Stimulated activated naive CD8-positive, alpha-beta T cell treated with anti-CD3 and anti-CD28 coated beads, Interleukin-15, Interleukin-2, amounts not matched to agents 100 ng/mL and 50 ng/mL, for 24 hours (primary cell): ENCODE data around the gene HS6ST3.

Experiments used
- H3K27ac Mint-ChIP-seq: one replicate; pipeline ENCODE4 v1.8.0; 2021; ENCODE audit warnings: mild to moderate bottlenecking, mixed read lengths
- H3K27me3 Mint-ChIP-seq: one replicate; pipeline ENCODE4 v1.8.0; 2021; ENCODE audit warnings: mixed read lengths
- H3K36me3 Mint-ChIP-seq: one replicate; pipeline ENCODE4 v1.8.0; 2021; ENCODE audit warnings: low read depth, mixed read lengths
- H3K4me1 Mint-ChIP-seq: one replicate; pipeline ENCODE4 v1.8.0; 2021; ENCODE audit warnings: low read depth, mixed read lengths
- H3K4me3 Mint-ChIP-seq: one replicate; pipeline ENCODE4 v1.8.0; 2021; ENCODE audit warnings: mild to moderate bottlenecking, mixed read lengths
- H3K9me3 Mint-ChIP-seq: one replicate; pipeline ENCODE4 v1.8.0; 2021; ENCODE audit warnings: mixed read lengths

Gene HS6ST3

GRCh38 chr13:96824140-96824539 is 734.2 kb downstream of the HS6ST3 start:
- no peaks in the 10 kb centered on the region for H3K4me1 Mint-ChIP-seq
- H3K4me3 Mint-ChIP-seq, result no peak overlapping the region
- no peaks in the 10 kb centered on the region for H3K27me3 Mint-ChIP-seq
- no peaks in the 10 kb centered on the region for H3K36me3 Mint-ChIP-seq
- H3K27ac Mint-ChIP-seq, result no peak overlapping the region
- H3K9me3 Mint-ChIP-seq, result no peaks in the 10 kb centered on the region

- H3K27me3 Mint-ChIP-seq, result no peaks in the 10 kb centered on the region
- no peaks in the 10 kb centered on the region for H3K9me3 Mint-ChIP-seq
- H3K4me1 Mint-ChIP-seq, result no peaks in the 10 kb centered on the region
- H3K4me3 Mint-ChIP-seq, result no peak overlapping the region
- H3K27ac Mint-ChIP-seq, result no peak overlapping the region
- no peaks in the 10 kb centered on the region for H3K36me3 Mint-ChIP-seq
Measured at GRCh38 chr13:96825653-96826052, 735.7 kb downstream of the HS6ST3 start.

GRCh38 chr13:96834626-96835025 is 744.7 kb downstream of the HS6ST3 start:
- H3K9me3 Mint-ChIP-seq, result peaks cover 6% of the 10 kb centered on the region
- no peak overlapping the region for H3K4me3 Mint-ChIP-seq
- no peaks in the 10 kb centered on the region for H3K27me3 Mint-ChIP-seq
- H3K4me1 Mint-ChIP-seq, result no peaks in the 10 kb centered on the region
- no peaks in the 10 kb centered on the region for H3K36me3 Mint-ChIP-seq
- no peak overlapping the region for H3K27ac Mint-ChIP-seq

GRCh38 chr13:96835546-96835945 is 745.6 kb downstream of the HS6ST3 start:
- Mint-ChIP-seq H3K4me3 (no peak overlapping the region), H3K27ac (no peak overlapping the region), H3K9me3 (peaks cover 6% of the 10 kb centered on the region), H3K27me3 (no peaks in the 10 kb centered on the region), H3K36me3 (no peaks in the 10 kb centered on the region), H3K4me1 (no peaks in the 10 kb centered on the region)

- Mint-ChIP-seq H3K9me3 (peaks cover 6% of the 10 kb centered on the region), H3K27ac (no peak overlapping the region), H3K27me3 (no peaks in the 10 kb centered on the region), H3K36me3 (no peaks in the 10 kb centered on the region), H3K4me3 (no peak overlapping the region), H3K4me1 (no peaks in the 10 kb centered on the region)
Measured at GRCh38 chr13:96836733-96837132, 746.8 kb downstream of the HS6ST3 start.

- H3K4me3 Mint-ChIP-seq, result no peak overlapping the region
- no peaks in the 10 kb centered on the region for H3K27me3 Mint-ChIP-seq
- H3K36me3 Mint-ChIP-seq, result no peaks in the 10 kb centered on the region
- H3K27ac Mint-ChIP-seq, result no peak overlapping the region
- peaks cover 6% of the 10 kb centered on the region for H3K9me3 Mint-ChIP-seq
- no peaks in the 10 kb centered on the region for H3K4me1 Mint-ChIP-seq
Measured at GRCh38 chr13:96837809-96838208, 747.9 kb downstream of the HS6ST3 start.

- Mint-ChIP-seq H3K27ac (no peak overlapping the region), H3K4me1 (no peaks in the 10 kb centered on the region), H3K27me3 (no peaks in the 10 kb centered on the region), H3K36me3 (no peaks in the 10 kb centered on the region), H3K9me3 (peaks cover 3% of the 10 kb centered on the region), H3K4me3 (no peak overlapping the region)
Measured at GRCh38 chr13:96844195-96844594, 754.3 kb downstream of the HS6ST3 start.

GRCh38 chr13:96844616-96845015 is 754.7 kb downstream of the HS6ST3 start:
- H3K9me3 Mint-ChIP-seq, result peaks cover 3% of the 10 kb centered on the region
- no peaks in the 10 kb centered on the region for H3K36me3 Mint-ChIP-seq
- H3K4me1 Mint-ChIP-seq, result no peaks in the 10 kb centered on the region
- no peak overlapping the region for H3K4me3 Mint-ChIP-seq
- H3K27me3 Mint-ChIP-seq, result no peaks in the 10 kb centered on the region
- H3K27ac Mint-ChIP-seq, result no peak overlapping the region

- H3K27ac Mint-ChIP-seq, result no peak overlapping the region
- H3K4me1 Mint-ChIP-seq, result no peaks in the 10 kb centered on the region
- H3K9me3 Mint-ChIP-seq, result peaks cover 3% of the 10 kb centered on the region
- no peak overlapping the region for H3K4me3 Mint-ChIP-seq
- no peaks in the 10 kb centered on the region for H3K27me3 Mint-ChIP-seq
- H3K36me3 Mint-ChIP-seq, result no peaks in the 10 kb centered on the region
Measured at GRCh38 chr13:96848286-96848685, 758.4 kb downstream of the HS6ST3 start.

GRCh38 chr13:96849091-96849490 is 759.2 kb downstream of the HS6ST3 start:
- no peaks in the 10 kb centered on the region for H3K27me3 Mint-ChIP-seq
- H3K9me3 Mint-ChIP-seq, result peaks cover 3% of the 10 kb centered on the region
- H3K4me3 Mint-ChIP-seq, result no peak overlapping the region
- H3K36me3 Mint-ChIP-seq, result no peaks in the 10 kb centered on the region
- H3K4me1 Mint-ChIP-seq, result no peaks in the 10 kb centered on the region
- H3K27ac Mint-ChIP-seq, result no peak overlapping the region

- peaks cover under 1% of the 10 kb centered on the region for H3K9me3 Mint-ChIP-seq
- no peaks in the 10 kb centered on the region for H3K27me3 Mint-ChIP-seq
- no peak overlapping the region for H3K27ac Mint-ChIP-seq
Measured at GRCh38 chr13:96850538-96851145, 760.7 kb downstream of the HS6ST3 start.

GRCh38 chr13:96851856-96852445 is 762.0 kb downstream of the HS6ST3 start:
- no peak overlapping the region for H3K4me3 Mint-ChIP-seq
- H3K4me1 Mint-ChIP-seq, result no peaks in the 10 kb centered on the region
- no peaks in the 10 kb centered on the region for H3K36me3 Mint-ChIP-seq
- H3K9me3 Mint-ChIP-seq, result no peaks in the 10 kb centered on the region
- no peaks in the 10 kb centered on the region for H3K27me3 Mint-ChIP-seq
- no peak overlapping the region for H3K27ac Mint-ChIP-seq

More at GRCh38 chr13:96850538-96851145, 760.7 kb downstream of the HS6ST3 start:
- H3K4me3 Mint-ChIP-seq, result no peak overlapping the region
- no peaks in the 10 kb centered on the region for H3K4me1 Mint-ChIP-seq
- H3K36me3 Mint-ChIP-seq, result no peaks in the 10 kb centered on the region

- Mint-ChIP-seq H3K27ac (no peak overlapping the region), H3K36me3 (no peaks in the 10 kb centered on the region), H3K9me3 (no peaks in the 10 kb centered on the region), H3K27me3 (no peaks in the 10 kb centered on the region), H3K4me1 (no peaks in the 10 kb centered on the region), H3K4me3 (no peak overlapping the region)
Measured at GRCh38 chr13:96858133-96858826, 768.4 kb downstream of the HS6ST3 start.

- no peaks in the 10 kb centered on the region for H3K27me3 Mint-ChIP-seq
- no peak overlapping the region for H3K27ac Mint-ChIP-seq
- H3K4me1 Mint-ChIP-seq, result no peaks in the 10 kb centered on the region
- no peaks in the 10 kb centered on the region for H3K9me3 Mint-ChIP-seq
- H3K4me3 Mint-ChIP-seq, result no peak overlapping the region
- no peaks in the 10 kb centered on the region for H3K36me3 Mint-ChIP-seq
Measured at GRCh38 chr13:96860882-96861281, 771.0 kb downstream of the HS6ST3 start.

GRCh38 chr13:96862093-96862492 is 772.2 kb downstream of the HS6ST3 start:
- no peak overlapping the region for H3K27ac Mint-ChIP-seq
- no peaks in the 10 kb centered on the region for H3K27me3 Mint-ChIP-seq
- no peak overlapping the region for H3K4me3 Mint-ChIP-seq
- H3K36me3 Mint-ChIP-seq, result no peaks in the 10 kb centered on the region
- no peaks in the 10 kb centered on the region for H3K9me3 Mint-ChIP-seq
- H3K4me1 Mint-ChIP-seq, result no peaks in the 10 kb centered on the region
